HAP-1 (cell line): ENCODE data around the gene TMCO6.
"Not testable (repeated sequence)": the region's sequence is repeated elsewhere in the genome, so short reads cannot be mapped to it uniquely, and the experiment has no call there.

Source experiments
- DNase-seq, 2 experiments: peaks; one replicate each; pipeline ENCODE4 v3.0.0-alpha.2; 2016 to 2020; ENCODE audit warnings: low spot score in 2 of 2
- H3K27me3 ChIP-seq: fragments of 250-450 bp; sonication (Bioruptor Pico); 2 replicates; pipeline ENCODE4 v1.5.1; 2020; ENCODE audit warnings: low read depth, mild to moderate bottlenecking, moderate library complexity
- H3K36me3 ChIP-seq: fragments of 250-450 bp; sonication (Bioruptor Pico); replicated peaks from 2 replicates; pipeline ENCODE4 v1.5.1; 2020; ENCODE audit warnings: mild to moderate bottlenecking
- H3K4me1 ChIP-seq: fragments of 250-450 bp; sonication (Bioruptor Pico); 2 replicates; pipeline ENCODE4 v1.5.1; 2020; ENCODE audit warnings: mild to moderate bottlenecking
- H3K4me3 ChIP-seq: fragments of 250-450 bp; sonication (Bioruptor Pico); 2 replicates; pipeline ENCODE4 v1.5.1; 2020; ENCODE audit warnings: mild to moderate bottlenecking, moderate library complexity
- H3K9me3 ChIP-seq: fragments of 250-450 bp; sonication (Bioruptor Pico); 2 replicates; pipeline ENCODE4 v1.5.1; 2020; ENCODE audit warnings: mild to moderate bottlenecking, moderate library complexity
- in situ Hi-C: fragments of 300-500 bp; cut with MboI; formaldehyde crosslinking; loops from 3 replicates; pipeline ENCODE4 v1.14.3; 2020; ENCODE audit warnings: low sequenced_read_pairs, inconsistent platforms, mixed read lengths

The TMCO6 gene

DNA sequence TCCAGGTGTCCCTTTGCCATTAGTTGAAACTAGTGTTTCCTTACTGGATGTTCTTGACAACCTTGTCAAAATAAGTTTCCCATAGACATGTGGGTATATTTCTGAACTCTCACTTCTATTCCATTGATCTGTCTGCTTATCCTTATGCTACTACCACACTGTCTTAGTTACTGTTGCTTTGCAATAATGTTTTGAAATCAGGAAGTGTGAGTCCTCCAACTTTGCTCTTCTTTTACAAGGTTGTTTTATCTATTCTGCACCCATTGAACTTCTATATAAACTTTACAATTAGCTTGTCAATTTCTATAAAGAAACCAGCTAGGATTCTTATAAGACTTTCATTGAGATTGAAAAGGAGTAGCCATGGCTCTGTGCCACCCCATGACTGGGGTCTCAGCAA, 30.5 kb upstream of the TMCO6 start:
- Histone ChIP-seq H3K4me3 (no peak overlapping the region), H3K9me3 (no peaks in the 10 kb centered on the region), H3K27me3 (0 out of 2 replicates have a peak, but pooled peaks cover 6% of the 10 kb centered on the region), H3K4me1 (no peaks in the 10 kb centered on the region), H3K36me3 (no peaks in the 10 kb centered on the region)
- no peak for DNase-seq
- in situ Hi-C loops, result no loop called here

DNA sequence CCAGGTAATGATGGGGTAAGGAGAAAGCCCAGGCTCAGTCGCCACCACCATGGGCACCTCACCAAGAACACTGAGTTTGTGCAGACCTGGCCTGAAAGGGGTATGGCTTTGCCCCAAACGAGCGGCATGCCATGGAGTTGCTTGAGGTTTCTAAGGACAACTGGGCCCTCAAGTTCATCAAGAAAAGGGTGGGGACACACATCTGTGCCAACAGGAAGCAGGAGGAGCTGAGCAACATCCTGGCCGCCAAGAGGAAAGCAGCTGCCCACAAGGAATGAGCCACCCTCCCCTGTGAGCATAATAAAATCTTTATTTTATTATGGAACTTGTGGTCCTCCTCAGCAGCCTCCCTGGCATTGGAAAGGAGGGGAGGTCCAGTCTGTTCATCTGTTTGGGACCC, 30.1 kb upstream of the TMCO6 start:
- DNase-seq, result no peak
- H3K9me3 ChIP-seq, result no peaks in the 10 kb centered on the region
- no peak overlapping the region for H3K4me3 ChIP-seq
- H3K4me1 ChIP-seq, result no peaks in the 10 kb centered on the region
- in situ Hi-C loops, result no loop called here
- H3K36me3 ChIP-seq, result no peaks in the 10 kb centered on the region
- H3K27me3 ChIP-seq, result 0 out of 2 replicates have a peak, but pooled peaks cover 6% of the 10 kb centered on the region

GRCh38 chr5:140611020-140611521, 28.2 kb upstream of the TMCO6 start:
- no peaks in the 10 kb centered on the region for H3K9me3 ChIP-seq
- H3K4me1 ChIP-seq, result no peaks in the 10 kb centered on the region
- no peak for DNase-seq
- 0 out of 2 replicates have a peak, but pooled peaks cover 6% of the 10 kb centered on the region for H3K27me3 ChIP-seq
- H3K4me3 ChIP-seq, result no peak overlapping the region
- in situ Hi-C loops, result no loop called here
- H3K36me3 ChIP-seq, result no peaks in the 10 kb centered on the region

GRCh38 chr5:140622301-140622700, 16.9 kb upstream of the TMCO6 start:
- no peak for DNase-seq
- H3K4me1 ChIP-seq, result no peaks in the 10 kb centered on the region
- no peak overlapping the region for H3K4me3 ChIP-seq
- no peaks in the 10 kb centered on the region for H3K36me3 ChIP-seq
- H3K9me3 ChIP-seq, result peaks cover 2% of the 10 kb centered on the region; the same call in 1 of the 2 replicates
- in situ Hi-C loops, result no loop called here
- no peaks in the 10 kb centered on the region for H3K27me3 ChIP-seq

DNA sequence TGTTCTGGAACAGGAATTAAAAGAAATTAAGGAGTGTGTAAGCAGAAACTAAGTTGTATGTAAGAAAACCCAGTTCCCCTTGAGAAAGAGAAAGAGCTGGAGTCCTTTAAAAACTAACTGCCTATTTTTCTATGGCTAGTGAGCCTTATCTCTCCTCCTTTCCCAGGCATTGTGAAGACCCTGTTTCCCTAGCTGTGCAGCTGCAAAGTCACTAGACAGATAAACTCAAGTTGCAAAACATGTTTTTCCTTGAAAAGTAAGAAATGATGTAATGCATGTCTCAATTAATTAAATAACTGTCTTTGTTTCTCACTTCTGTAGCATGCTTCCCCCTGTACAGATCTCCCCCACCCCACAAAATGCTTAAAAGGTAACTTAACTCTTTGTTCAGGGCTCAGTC, 16.2 kb upstream of the TMCO6 start:
- DNase-seq, H3K4me1 ChIP-seq, in situ Hi-C loops, H3K36me3 ChIP-seq, H3K9me3 ChIP-seq, H3K4me3 ChIP-seq, H3K27me3 ChIP-seq: not testable (repeated sequence)

GRCh38 chr5:140624886-140625285, 14.4 kb upstream of the TMCO6 start:
- H3K27me3 ChIP-seq, in situ Hi-C loops, H3K4me1 ChIP-seq, H3K4me3 ChIP-seq, DNase-seq, H3K36me3 ChIP-seq: not testable (repeated sequence)
- peaks cover 10% of the 10 kb centered on the region for H3K9me3 ChIP-seq

DNA sequence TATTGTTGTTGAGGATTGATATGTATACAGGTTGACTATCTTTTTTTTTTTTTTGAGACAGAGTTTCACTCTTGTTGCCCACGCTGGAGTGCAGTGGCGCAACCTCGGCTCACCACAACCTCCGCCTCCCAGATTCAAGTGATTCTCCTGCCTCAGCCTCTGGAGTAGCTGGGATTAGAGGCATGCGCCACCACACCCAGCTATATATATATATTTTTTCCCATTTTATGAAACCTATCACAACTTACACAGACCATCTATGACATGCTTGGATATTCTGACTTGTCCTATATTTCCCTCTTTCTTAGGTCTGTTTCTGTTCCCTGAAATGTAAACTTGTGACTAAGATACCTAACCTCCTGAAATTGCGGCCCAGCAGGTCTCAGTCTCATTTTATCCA, 11.3 kb upstream of the TMCO6 start:
- Histone ChIP-seq H3K27me3 (no peaks in the 10 kb centered on the region), H3K36me3 (no peaks in the 10 kb centered on the region), H3K9me3 (peaks cover 10% of the 10 kb centered on the region), H3K4me1 (no peaks in the 10 kb centered on the region), H3K4me3 (no peak overlapping the region)
- no peak for DNase-seq
- in situ Hi-C loops, result no loop called here

DNA sequence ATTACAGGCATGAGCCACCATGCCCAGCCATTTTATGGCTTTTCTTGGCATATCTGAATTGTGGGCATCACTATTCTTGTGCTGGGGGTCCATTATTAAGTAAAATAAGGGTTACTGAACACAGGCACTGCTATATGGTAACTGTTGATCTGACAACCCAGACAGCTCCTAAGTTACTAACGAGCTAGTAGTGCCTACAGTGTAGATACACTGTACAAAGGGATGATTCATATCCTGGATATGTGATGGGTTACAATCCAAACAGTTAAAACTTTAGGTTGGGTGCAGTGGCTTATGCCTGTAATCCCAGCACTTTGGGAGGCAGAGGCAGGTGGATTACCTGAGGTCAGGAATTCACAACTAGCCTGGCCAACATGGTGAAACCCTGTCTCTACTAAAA, 10.5 kb upstream of the TMCO6 start:
- in situ Hi-C loops, result no loop called here
- no peak for DNase-seq

GRCh38 chr5:140630292-140631035, 8.8 kb upstream of the TMCO6 start:
- in situ Hi-C loops, result loop anchor here (5.0 kb wide), 1 partner anchor 68 kb away; the partner anchor contains the start of genes APBB3 and SLC35A4
- DNase-seq, result no peak
- Histone ChIP-seq H3K4me3 (no peak overlapping the region), H3K36me3 (no peaks in the 10 kb centered on the region), H3K27me3 (no peaks in the 10 kb centered on the region), H3K9me3 (peaks cover 10% of the 10 kb centered on the region), H3K4me1 (no peaks in the 10 kb centered on the region)

More for the DNA sequence above, 10.5 kb upstream of the TMCO6 start:
- Histone ChIP-seq H3K4me3 (no peak overlapping the region), H3K9me3 (peaks cover 10% of the 10 kb centered on the region), H3K4me1 (no peaks in the 10 kb centered on the region), H3K36me3 (no peaks in the 10 kb centered on the region), H3K27me3 (no peaks in the 10 kb centered on the region)

DNA sequence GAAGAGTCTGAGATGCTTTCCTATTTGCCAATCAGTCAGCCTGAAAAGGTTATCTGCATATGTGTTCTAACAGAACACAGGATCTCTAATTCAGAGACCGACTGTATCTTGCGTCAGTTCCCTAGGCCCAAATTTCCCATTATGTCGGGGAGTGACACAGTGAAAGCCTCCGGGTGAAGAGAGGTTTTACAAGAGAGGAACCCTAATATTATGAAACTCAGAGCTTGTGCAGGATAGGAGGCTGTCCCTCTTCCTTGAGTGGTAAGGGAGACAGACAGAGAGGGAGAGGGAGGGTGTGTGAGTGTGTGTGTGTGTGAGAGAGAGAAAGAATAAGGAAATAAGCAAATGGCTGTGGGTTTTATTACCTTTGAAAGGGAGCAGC, 8.2 kb upstream of the TMCO6 start:
- no peak overlapping the region for H3K4me3 ChIP-seq
- in situ Hi-C loops, result loop anchor here (5.0 kb wide), 1 partner anchor 69 kb away; the partner anchor contains the start of genes APBB3 and SLC35A4
- H3K4me1 ChIP-seq, result no peaks in the 10 kb centered on the region
- no peaks in the 10 kb centered on the region for H3K27me3 ChIP-seq
- no peak for DNase-seq
- H3K9me3 ChIP-seq, result peaks cover 10% of the 10 kb centered on the region
- H3K36me3 ChIP-seq, result no peaks in the 10 kb centered on the region

DNA sequence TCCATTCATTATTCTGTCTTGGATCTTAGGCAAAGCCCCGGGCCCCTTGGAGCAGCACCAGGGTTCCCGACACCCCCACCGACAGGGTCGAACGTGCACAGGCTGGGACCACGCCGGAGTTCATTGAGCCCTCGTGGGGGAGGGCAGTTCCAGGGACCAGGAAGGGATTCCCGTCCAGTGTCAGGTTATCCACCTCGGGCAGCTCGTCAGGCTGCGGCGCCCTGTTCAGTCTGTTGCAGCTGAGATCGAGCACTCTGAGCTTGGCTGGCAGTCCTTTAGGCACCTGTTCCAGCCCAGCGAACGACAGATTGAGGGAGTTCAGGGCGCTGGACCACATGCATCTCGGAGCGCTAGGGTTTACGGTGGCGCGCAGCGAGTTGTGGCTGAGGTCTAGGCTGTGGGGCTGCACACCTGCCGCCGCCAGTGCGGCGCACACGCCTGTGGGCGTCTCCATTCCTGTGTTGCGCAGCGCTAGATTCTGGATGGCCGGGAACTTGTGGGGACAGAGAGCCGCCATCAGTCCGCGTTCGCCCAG, 7.4 kb upstream of the TMCO6 start:
- Histone ChIP-seq H3K4me3 (no peak overlapping the region), H3K9me3 (peaks cover 10% of the 10 kb centered on the region), H3K4me1 (no peaks in the 10 kb centered on the region), H3K36me3 (no peaks in the 10 kb centered on the region), H3K27me3 (no peaks in the 10 kb centered on the region)
- no peak for DNase-seq
- in situ Hi-C loops, result loop anchor here (5.0 kb wide), 1 partner anchor 70 kb away; the partner anchor contains the start of genes APBB3 and SLC35A4

DNA sequence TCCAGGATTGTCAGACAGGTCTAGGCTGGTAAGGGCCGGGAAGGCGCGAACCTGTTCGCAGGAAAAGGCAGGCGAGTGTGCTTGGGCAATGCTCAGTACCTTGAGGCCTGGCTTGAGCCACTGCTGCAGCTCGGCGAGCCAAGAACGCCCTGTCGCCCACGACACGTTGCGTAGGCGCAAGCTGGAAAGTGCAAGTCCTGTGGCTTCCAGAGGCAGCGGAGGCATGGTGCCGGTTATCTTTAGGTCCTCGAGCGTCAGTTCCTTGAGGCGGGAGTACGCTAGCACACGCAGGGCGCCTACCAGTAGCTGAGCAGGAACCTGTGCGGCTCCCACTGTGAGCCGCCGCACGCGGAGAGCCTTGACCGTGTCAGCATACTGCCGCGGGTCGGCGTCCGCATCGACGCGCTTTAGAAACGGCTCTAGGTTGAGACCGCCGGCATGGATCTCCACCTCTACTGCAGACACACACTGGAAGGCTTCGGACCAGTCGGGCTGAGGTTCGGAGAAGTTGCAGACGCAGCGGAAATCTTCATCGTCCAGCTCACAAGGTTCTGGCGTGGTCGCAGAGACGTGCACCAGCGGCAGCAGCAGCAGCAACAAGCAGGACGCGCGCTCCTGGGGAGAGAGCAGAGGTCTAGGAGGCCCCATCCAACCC, 6.8 kb upstream of the TMCO6 start:
- H3K9me3 ChIP-seq, result peaks cover 8% of the 10 kb centered on the region
- in situ Hi-C loops, result loop anchor here (5.0 kb wide), 1 partner anchor 70 kb away; the partner anchor contains the start of genes APBB3 and SLC35A4
- no peak for DNase-seq
- H3K4me3 ChIP-seq, result no peak overlapping the region
- no peaks in the 10 kb centered on the region for H3K4me1 ChIP-seq
- H3K27me3 ChIP-seq, result no peaks in the 10 kb centered on the region
- H3K36me3 ChIP-seq, result no peaks in the 10 kb centered on the region

- Histone ChIP-seq H3K4me1 (no peaks in the 10 kb centered on the region), H3K27me3 (no peaks in the 10 kb centered on the region), H3K36me3 (no peaks in the 10 kb centered on the region), H3K9me3 (peaks cover 6% of the 10 kb centered on the region), H3K4me3 (no peak within 1 kb of the TSS)
- DNase-seq, result no peak
- in situ Hi-C loops, result loop anchor here (5.0 kb wide), 1 partner anchor 71 kb away; the partner anchor contains the start of genes APBB3 and SLC35A4
These were observed 6.2 kb upstream of the TMCO6 start, which contains the start of gene CD14 for GRCh38 chr5:140633021-140633471. Gene CD14 (minus strand): TSS chr5:140633175. CDS start chr5:140633071, 104 bp downstream.
